ENCODE measurements around the gene ADCY3. TPM values are rescaled to one million over a fixed set of nuclear protein-coding genes. Genes with fewer than 3 reads are reported as not detected.

The ADCY3 gene
- polyA plus RNA-seq, 1 of the 3 experiments (the other 2 are of a cell fraction) = 53.9 TPM

GRCh38 chr2:24937236-24937635 lies 17.2 kb upstream of the ADCY3 start:
- no peak overlapping the region for H3K27ac ChIP-seq (ENCODE audit: low read depth in 2 of 2, low read length in 1 of 2)
- H3K27me3 ChIP-seq (ENCODE audit: insufficient read depth) = no peaks in the 10 kb centered on the region
- ChIA-PET POLR2A (interaction anchor here (0.6 kb wide), 1 partner anchor 770 kb away, joined by 3 read pairs; no protein-coding TSS in a partner anchor), CTCF (interaction anchor here (0.6 to 1.4 kb wide), 6 partner anchors 38 to 957 kb away, joined by 3 to 6 read pairs (median 3); no protein-coding TSS in a partner anchor)
- H3K79me2 ChIP-seq (ENCODE audit: insufficient read depth) = no peaks in the 10 kb centered on the region
- no peak overlapping the region for H3K4me3 ChIP-seq (ENCODE audit: low read depth in 2 of 2, low read length in 1 of 2)
- no peaks in the 10 kb centered on the region for H3K9me3 ChIP-seq
- no peaks in the 10 kb centered on the region for H4K20me1 ChIP-seq (ENCODE audit: insufficient read depth)
- no peak for TF ChIP-seq MEF2A (IDR thresholded peaks at IDR 0.05; ENCODE audit: borderline replicate concordance, low read depth)
- no peak for TF ChIP-seq TCF12 (IDR thresholded peaks at IDR 0.05)
- no peak for TF ChIP-seq CHD2 (IDR thresholded peaks at IDR 0.05; ENCODE audit: low read length, partially characterized antibody)
- TF ChIP-seq CTCF (IDR thresholded peaks at IDR 0.05) = no peak
- TF ChIP-seq NRF1 (IDR thresholded peaks at IDR 0.05; ENCODE audit: low read depth, low read length) = no peak
- no peak for TF ChIP-seq USF1 (IDR thresholded peaks at IDR 0.05; ENCODE audit: borderline replicate concordance, low read depth)
- no peak for TF ChIP-seq MAX (IDR thresholded peaks at IDR 0.05; ENCODE audit: low read depth)
- TF ChIP-seq REST (IDR thresholded peaks at IDR 0.05; ENCODE audit: low read depth, low read length) = no peak
- TF ChIP-seq SIN3A (IDR thresholded peaks at IDR 0.05; ENCODE audit: borderline replicate concordance, low read depth, low read length) = no peak
- no peak for TF ChIP-seq TEAD4 (IDR thresholded peaks at IDR 0.05; ENCODE audit: borderline replicate concordance, insufficient read depth)
- TF ChIP-seq EP300 (IDR thresholded peaks at IDR 0.05; ENCODE audit: borderline replicate concordance in 1 of 2, low read depth in 1 of 2, low read length in 1 of 2) = no peak
- no peak for TF ChIP-seq ELF1 (IDR thresholded peaks at IDR 0.05)
- no peak for TF ChIP-seq GATA2 (CRISPR knock-in tag; IDR thresholded peaks at IDR 0.05)
- TF ChIP-seq, protein P1, sequence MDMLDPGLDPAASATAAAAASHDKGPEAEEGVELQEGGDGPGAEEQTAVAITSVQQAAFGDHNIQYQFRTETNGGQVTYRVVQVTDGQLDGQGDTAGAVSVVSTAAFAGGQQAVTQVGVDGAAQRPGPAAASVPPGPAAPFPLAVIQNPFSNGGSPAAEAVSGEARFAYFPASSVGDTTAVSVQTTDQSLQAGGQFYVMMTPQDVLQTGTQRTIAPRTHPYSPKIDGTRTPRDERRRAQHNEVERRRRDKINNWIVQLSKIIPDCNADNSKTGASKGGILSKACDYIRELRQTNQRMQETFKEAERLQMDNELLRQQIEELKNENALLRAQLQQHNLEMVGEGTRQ (IDR thresholded peaks at IDR 0.05; ENCODE audit: borderline replicate concordance, low read depth, low read length) = no peak
- no peak for TF ChIP-seq RAD21 (IDR thresholded peaks at IDR 0.05; ENCODE audit: low read length)
- TF ChIP-seq JUND (IDR thresholded peaks at IDR 0.05) = no peak
- TF ChIP-seq FOSL2 (IDR thresholded peaks at IDR 0.05; ENCODE audit: borderline replicate concordance, low read depth) = no peak
- no peaks in the 10 kb centered on the region for H3F3A ChIP-seq (replicated peaks; ENCODE audit: insufficient read depth)
- no peaks in the 10 kb centered on the region for H3K36me3 ChIP-seq (replicated peaks in 1 of 2; ENCODE audit: control insufficient read depth in 1 of 2, insufficient read depth in 2 of 2, low read length in 1 of 2)
- H3K4me2 ChIP-seq = no peak overlapping the region
- 0 out of 2 replicates have a peak overlapping the region, but pooled peaks have one; percentile 9 for H3K9ac ChIP-seq
- WGBS (ENCODE audit: low lambda C conversion rate) = 76% methylated on average over 2 of the region's 2 CpGs
- no peaks in the 10 kb centered on the region for H3K4me1 ChIP-seq (ENCODE audit: control insufficient read depth in 1 of 2, insufficient read depth in 2 of 2, low read depth in 1 of 2, low read length in 1 of 2)
- no peak overlapping the region for H2AFZ ChIP-seq (ENCODE audit: low read depth)
- H3K9me2 ChIP-seq = no peaks in the 10 kb centered on the region
- no peak for DNase-seq
